Hepatocyte (in vitro differentiated cells): ENCODE results near the gene NKD1.

ENCODE experiments used
- CTCF ChIP-seq: fragments of 200-600 bp; sonication (generic); IDR thresholded peaks from 2 replicates; pipeline ENCODE4 v1.5.1; 2016; ENCODE audit warnings: antibody characterized with exemption, mild to moderate bottlenecking; ENCODE audit not compliant: poor library complexity
- EZH2 ChIP-seq: fragments of 200-600 bp; sonication (generic); IDR thresholded peaks from 2 replicates; pipeline ENCODE4 v1.6.1; 2016; ENCODE audit warnings: antibody characterized with exemption, mild to moderate bottlenecking, borderline replicate concordance
- EZH2phosphoT487 ChIP-seq: fragments of 200-600 bp; sonication (generic); IDR thresholded peaks from one replicate; pipeline ENCODE4 v1.6.1; 2018; ENCODE audit warnings: antibody characterized with exemption, mild to moderate bottlenecking, low read depth, moderate library complexity; ENCODE audit not compliant: unreplicated experiment, severe bottlenecking

- TF ChIP-seq EZH2 (no peak), CTCF (no peak), EZH2phosphoT487 (no peak)
Observed at GRCh38 chr16:50572700-50573099, 24.5 kb downstream of the NKD1 start.
